ENCODE results near the gene COX5A. TPM values are rescaled to one million over a fixed set of nuclear protein-coding genes. Genes with fewer than 3 reads are reported as not detected.

Gene COX5A
- total and polyA plus RNA-seq, 2 of the 13 experiments (the other 11 are each of a cell fraction or from before 2014, with no cell fraction given) = 158 to 218 TPM

DNA sequence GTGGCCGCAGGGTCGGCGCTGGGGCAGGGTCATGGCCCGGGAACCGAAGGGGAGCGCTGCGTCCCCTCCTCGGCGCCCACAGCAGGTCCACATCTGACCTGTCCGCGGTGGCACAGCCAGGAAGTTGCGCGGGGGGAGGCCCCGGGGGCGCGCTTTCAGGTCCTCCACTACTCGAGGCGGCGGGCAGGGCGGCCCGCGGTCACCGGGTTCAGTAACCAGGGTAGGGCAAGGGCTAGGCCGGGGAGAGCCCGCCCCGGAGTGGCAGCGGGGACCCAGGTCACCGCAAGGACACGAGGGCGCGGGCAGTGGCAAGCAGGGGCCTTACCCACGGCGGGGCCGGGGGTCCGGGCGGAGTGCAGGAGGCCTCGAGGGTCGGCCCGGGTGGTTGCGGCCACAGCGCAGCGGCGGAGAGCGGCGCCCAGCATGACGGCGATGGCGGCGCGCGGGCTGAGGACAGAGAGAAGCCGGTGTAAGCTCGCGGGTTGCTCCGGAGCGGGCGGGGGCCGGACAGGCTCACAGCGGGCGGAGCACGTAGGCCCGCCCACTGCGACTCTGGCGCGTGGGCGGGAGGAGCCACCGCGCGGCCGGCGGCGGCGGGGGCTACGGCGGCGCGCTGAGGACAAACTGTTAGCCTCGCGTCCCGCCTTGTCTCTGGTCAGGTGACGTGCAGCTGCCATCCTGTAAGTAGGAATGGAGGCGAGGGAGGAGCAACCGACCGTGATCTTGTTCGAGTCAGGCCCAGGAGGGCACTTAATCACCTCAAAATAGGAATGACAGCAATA is at the start of gene COX5A (continued):
- TF ChIP-seq PHF21A (CRISPR knock-in tag; IDR thresholded peaks at IDR 0.05) (peak; percentile 88), ELF1 (CRISPR knock-in tag; IDR thresholded peaks at IDR 0.05) (peak; percentile 65; the same call in 1 of the 2 replicates), KLF16 (CRISPR knock-in tag; IDR thresholded peaks at IDR 0.05) (peak in 1 of 2 experiments; percentile 41; a peak in 2 of 4 replicates), MZF1 (CRISPR knock-in tag; IDR thresholded peaks at IDR 0.05; ENCODE audit: borderline replicate concordance) (no peak), ZNF253 (CRISPR knock-in tag; IDR thresholded peaks at IDR 0.05; ENCODE audit: borderline replicate concordance) (no peak), ZNF331 (CRISPR knock-in tag; IDR thresholded peaks at IDR 0.05) (peak; percentile 68; the same call in 1 of the 2 replicates), POLR2A (IDR thresholded peaks at IDR 0.05; ENCODE audit: insufficient read depth in 1 of 2, low read depth in 2 of 2, low read length in 2 of 2) (peak; percentile 79 to 95), ZNF782 (CRISPR knock-in tag; IDR thresholded peaks at IDR 0.05; ENCODE audit: borderline replicate concordance) (peak; percentile 95), FOXK1 (CRISPR knock-in tag; IDR thresholded peaks at IDR 0.05; ENCODE audit: borderline replicate concordance, low read depth) (0 out of 2 replicates have a peak, but pooled peaks have one; percentile 7), ZNF296 (CRISPR knock-in tag; conservative IDR thresholded peaks at IDR 0.05) (peak; percentile 86), DNMT1 (CRISPR knock-in tag; IDR thresholded peaks at IDR 0.05) (peak; percentile 55; the same call in 1 of the 2 replicates), KAT2B (IDR thresholded peaks at IDR 0.05; ENCODE audit: borderline replicate concordance, low read depth, low read length) (no peak), ZNF160 (CRISPR knock-in tag; IDR thresholded peaks at IDR 0.05) (peak; percentile 40), ZNF337 (CRISPR knock-in tag; IDR thresholded peaks at IDR 0.05; ENCODE audit: borderline replicate concordance, low read depth) (no peak)
- TF ChIP-seq, protein P1, sequence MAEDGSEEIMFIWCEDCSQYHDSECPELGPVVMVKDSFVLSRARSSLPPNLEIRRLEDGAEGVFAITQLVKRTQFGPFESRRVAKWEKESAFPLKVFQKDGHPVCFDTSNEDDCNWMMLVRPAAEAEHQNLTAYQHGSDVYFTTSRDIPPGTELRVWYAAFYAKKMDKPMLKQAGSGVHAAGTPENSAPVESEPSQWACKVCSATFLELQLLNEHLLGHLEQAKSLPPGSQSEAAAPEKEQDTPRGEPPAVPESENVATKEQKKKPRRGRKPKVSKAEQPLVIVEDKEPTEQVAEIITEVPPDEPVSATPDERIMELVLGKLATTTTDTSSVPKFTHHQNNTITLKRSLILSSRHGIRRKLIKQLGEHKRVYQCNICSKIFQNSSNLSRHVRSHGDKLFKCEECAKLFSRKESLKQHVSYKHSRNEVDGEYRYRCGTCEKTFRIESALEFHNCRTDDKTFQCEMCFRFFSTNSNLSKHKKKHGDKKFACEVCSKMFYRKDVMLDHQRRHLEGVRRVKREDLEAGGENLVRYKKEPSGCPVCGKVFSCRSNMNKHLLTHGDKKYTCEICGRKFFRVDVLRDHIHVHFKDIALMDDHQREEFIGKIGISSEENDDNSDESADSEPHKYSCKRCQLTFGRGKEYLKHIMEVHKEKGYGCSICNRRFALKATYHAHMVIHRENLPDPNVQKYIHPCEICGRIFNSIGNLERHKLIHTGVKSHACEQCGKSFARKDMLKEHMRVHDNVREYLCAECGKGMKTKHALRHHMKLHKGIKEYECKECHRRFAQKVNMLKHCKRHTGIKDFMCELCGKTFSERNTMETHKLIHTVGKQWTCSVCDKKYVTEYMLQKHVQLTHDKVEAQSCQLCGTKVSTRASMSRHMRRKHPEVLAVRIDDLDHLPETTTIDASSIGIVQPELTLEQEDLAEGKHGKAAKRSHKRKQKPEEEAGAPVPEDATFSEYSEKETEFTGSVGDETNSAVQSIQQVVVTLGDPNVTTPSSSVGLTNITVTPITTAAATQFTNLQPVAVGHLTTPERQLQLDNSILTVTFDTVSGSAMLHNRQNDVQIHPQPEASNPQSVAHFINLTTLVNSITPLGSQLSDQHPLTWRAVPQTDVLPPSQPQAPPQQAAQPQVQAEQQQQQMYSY (CRISPR knock-in tag; IDR thresholded peaks at IDR 0.05) = no peak
- TF ChIP-seq, protein P2, sequence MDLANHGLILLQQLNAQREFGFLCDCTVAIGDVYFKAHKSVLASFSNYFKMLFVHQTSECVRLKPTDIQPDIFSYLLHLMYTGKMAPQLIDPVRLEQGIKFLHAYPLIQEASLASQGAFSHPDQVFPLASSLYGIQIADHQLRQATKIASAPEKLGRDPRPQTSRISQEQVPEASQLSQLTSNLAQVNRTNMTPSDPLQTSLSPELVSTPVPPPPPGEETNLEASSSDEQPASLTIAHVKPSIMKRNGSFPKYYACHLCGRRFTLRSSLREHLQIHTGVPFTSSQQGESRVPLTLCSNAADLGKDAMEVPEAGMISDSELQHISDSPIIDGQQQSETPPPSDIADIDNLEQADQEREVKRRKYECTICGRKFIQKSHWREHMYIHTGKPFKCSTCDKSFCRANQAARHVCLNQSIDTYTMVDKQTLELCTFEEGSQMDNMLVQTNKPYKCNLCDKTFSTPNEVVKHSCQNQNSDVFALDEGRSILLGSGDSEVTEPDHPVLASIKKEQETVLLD (CRISPR knock-in tag; IDR thresholded peaks at IDR 0.05; ENCODE audit: low read depth) = peak; percentile 92
- TF ChIP-seq, protein P3, sequence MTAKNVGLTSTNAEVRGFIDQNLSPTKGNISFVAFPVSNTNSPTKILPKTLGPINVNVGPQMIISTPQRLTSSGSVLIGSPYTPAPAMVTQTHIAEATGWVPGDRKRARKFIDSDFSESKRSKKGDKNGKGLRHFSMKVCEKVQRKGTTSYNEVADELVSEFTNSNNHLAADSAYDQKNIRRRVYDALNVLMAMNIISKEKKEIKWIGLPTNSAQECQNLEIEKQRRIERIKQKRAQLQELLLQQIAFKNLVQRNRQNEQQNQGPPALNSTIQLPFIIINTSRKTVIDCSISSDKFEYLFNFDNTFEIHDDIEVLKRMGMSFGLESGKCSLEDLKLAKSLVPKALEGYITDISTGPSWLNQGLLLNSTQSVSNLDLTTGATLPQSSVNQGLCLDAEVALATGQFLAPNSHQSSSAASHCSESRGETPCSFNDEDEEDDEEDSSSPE (CRISPR knock-in tag; IDR thresholded peaks at IDR 0.05) = no peak; the same call in none of the 2 replicates
- TF ChIP-seq, protein P4, sequence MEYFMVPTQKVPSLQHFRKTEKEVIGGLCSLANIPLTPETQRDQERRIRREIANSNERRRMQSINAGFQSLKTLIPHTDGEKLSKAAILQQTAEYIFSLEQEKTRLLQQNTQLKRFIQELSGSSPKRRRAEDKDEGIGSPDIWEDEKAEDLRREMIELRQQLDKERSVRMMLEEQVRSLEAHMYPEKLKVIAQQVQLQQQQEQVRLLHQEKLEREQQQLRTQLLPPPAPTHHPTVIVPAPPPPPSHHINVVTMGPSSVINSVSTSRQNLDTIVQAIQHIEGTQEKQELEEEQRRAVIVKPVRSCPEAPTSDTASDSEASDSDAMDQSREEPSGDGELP (IDR thresholded peaks at IDR 0.05; ENCODE audit: borderline replicate concordance, low read depth) = peak; percentile 66; the same call in 1 of the 2 replicates
- TF ChIP-seq, protein P5, sequence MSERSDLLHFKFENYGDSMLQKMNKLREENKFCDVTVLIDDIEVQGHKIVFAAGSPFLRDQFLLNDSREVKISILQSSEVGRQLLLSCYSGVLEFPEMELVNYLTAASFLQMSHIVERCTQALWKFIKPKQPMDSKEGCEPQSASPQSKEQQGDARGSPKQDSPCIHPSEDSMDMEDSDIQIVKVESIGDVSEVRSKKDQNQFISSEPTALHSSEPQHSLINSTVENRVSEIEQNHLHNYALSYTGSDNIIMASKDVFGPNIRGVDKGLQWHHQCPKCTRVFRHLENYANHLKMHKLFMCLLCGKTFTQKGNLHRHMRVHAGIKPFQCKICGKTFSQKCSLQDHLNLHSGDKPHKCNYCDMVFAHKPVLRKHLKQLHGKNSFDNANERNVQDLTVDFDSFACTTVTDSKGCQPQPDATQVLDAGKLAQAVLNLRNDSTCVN (CRISPR knock-in tag; IDR thresholded peaks at IDR 0.05; ENCODE audit: borderline replicate concordance) = no peak

Data from HepG2 (cell line).